DOHH2 (cell line): ENCODE results near the gene FAXC.
"Not testable (repeated sequence)": the region's sequence is repeated elsewhere in the genome, so short reads cannot be mapped to it uniquely, and the experiment has no call there.

Source experiments
- H3F3A ChIP-seq: fragments of 200-600 bp; sonication (generic), shearing (Covaris generic); 2 replicates; pipeline ENCODE4 v1.6.0; 2016; ENCODE audit warnings: antibody characterized with exemption, mild to moderate bottlenecking; ENCODE audit not compliant: control insufficient read depth, insufficient read depth
- H3K27ac ChIP-seq: fragments of 200-600 bp; sonication (generic); 2 replicates; pipeline ENCODE4 v1.5.1; 2014; ENCODE audit warnings: low read depth, mild to moderate bottlenecking, low read length, moderate library complexity
- H3K27me3 ChIP-seq: fragments of 200-600 bp; sonication (generic); 2 replicates; pipeline ENCODE4 v1.6.1; 2014; ENCODE audit warnings: mild to moderate bottlenecking, low read length, mixed read lengths; ENCODE audit not compliant: control insufficient read depth
- H3K36me3 ChIP-seq: fragments of 200-600 bp; sonication (generic); 2 replicates; pipeline ENCODE4 v1.6.1; 2014; ENCODE audit warnings: mild to moderate bottlenecking, low read length, moderate library complexity, mixed read lengths; ENCODE audit not compliant: control insufficient read depth
- H3K4me1 ChIP-seq: fragments of 200-600 bp; sonication (generic); 2 replicates; pipeline ENCODE4 v1.6.1; 2014; ENCODE audit warnings: mild to moderate bottlenecking, low read length, mixed read lengths; ENCODE audit not compliant: control insufficient read depth
- H3K4me2 ChIP-seq: fragments of 200-600 bp; sonication (generic); 2 replicates; pipeline ENCODE4 v1.6.0; 2014; ENCODE audit warnings: mild to moderate bottlenecking, low read length, moderate library complexity
- H3K4me3 ChIP-seq: fragments of 200-600 bp; sonication (generic); 2 replicates; pipeline ENCODE4 v1.5.1; 2014; ENCODE audit warnings: mild to moderate bottlenecking, low read length, mixed read lengths
- H3K79me2 ChIP-seq: fragments of 200-600 bp; sonication (generic); 2 replicates; pipeline ENCODE4 v1.6.1; 2014; ENCODE audit warnings: mild to moderate bottlenecking, low read length, mixed read lengths; ENCODE audit not compliant: control insufficient read depth
- H3K9me2 ChIP-seq: fragments of 200-600 bp; sonication (generic); replicated peaks from 2 replicates; pipeline ENCODE4 v1.6.1; 2014; ENCODE audit warnings: mild to moderate bottlenecking, low read length, mixed read lengths; ENCODE audit not compliant: control insufficient read depth
- H3K9me3 ChIP-seq: fragments of 200-600 bp; sonication (generic); 2 replicates; pipeline ENCODE4 v1.6.1; 2014; ENCODE audit warnings: antibody characterized with exemption, low read length, mixed read lengths; ENCODE audit not compliant: control insufficient read depth, insufficient read depth
- H4K20me1 ChIP-seq: fragments of 200-600 bp; sonication (generic); 2 replicates; pipeline ENCODE4 v1.6.0; 2014; ENCODE audit warnings: low read depth, mild to moderate bottlenecking, antibody characterized with exemption, low read length, moderate library complexity; ENCODE audit not compliant: control insufficient read depth, insufficient read depth
- CTCF ChIP-seq: fragments of 200-600 bp; sonication (generic); IDR thresholded peaks from one replicate; pipeline ENCODE4 v1.5.1; 2014; ENCODE audit warnings: antibody characterized with exemption, mild to moderate bottlenecking, low read depth, low read length; ENCODE audit not compliant: poor library complexity, severe bottlenecking
- EZH2phosphoT487 ChIP-seq: fragments of 200-600 bp; sonication (generic); IDR thresholded peaks from 2 replicates; pipeline ENCODE4 v1.6.1; 2017; ENCODE audit warnings: borderline replicate concordance, mild to moderate bottlenecking, antibody characterized with exemption, low read length, moderate library complexity, mixed read lengths

Gene FAXC

GRCh38 chr6:99338188-99338587, 11.3 kb downstream of the FAXC start:
- H3K4me3 ChIP-seq, result no peak overlapping the region
- no peaks in the 10 kb centered on the region for H3K9me2 ChIP-seq
- no peak overlapping the region for H3K4me2 ChIP-seq
- H3K79me2 ChIP-seq, result no peaks in the 10 kb centered on the region
- no peaks in the 10 kb centered on the region for H3K4me1 ChIP-seq
- H3K27ac ChIP-seq, result no peak overlapping the region
- H3K9me3 ChIP-seq, result no peaks in the 10 kb centered on the region
- no peaks in the 10 kb centered on the region for H4K20me1 ChIP-seq
- H3K36me3 ChIP-seq, result no peaks in the 10 kb centered on the region
- peaks cover 8% of the 10 kb centered on the region; the same call in 1 of the 2 replicates for H3K27me3 ChIP-seq
- H3F3A ChIP-seq, result no peaks in the 10 kb centered on the region
- TF ChIP-seq CTCF, result no peak
- no peak for TF ChIP-seq EZH2phosphoT487

- H3K27ac ChIP-seq, H3K27me3 ChIP-seq, H3K36me3 ChIP-seq, H3K79me2 ChIP-seq, H3K9me2 ChIP-seq, H3K4me2 ChIP-seq, H3K4me3 ChIP-seq, H3F3A ChIP-seq, H3K4me1 ChIP-seq, H3K9me3 ChIP-seq, H4K20me1 ChIP-seq: not testable (repeated sequence)
Observed at GRCh38 chr6:99335298-99335697, 14.2 kb downstream of the FAXC start.

GRCh38 chr6:99334526-99335127, 14.8 kb downstream of the FAXC start:
- TF ChIP-seq CTCF, result peak; percentile 68
- TF ChIP-seq EZH2phosphoT487, result no peak
- no peaks in the 10 kb centered on the region for H3F3A ChIP-seq
- no peaks in the 10 kb centered on the region for H4K20me1 ChIP-seq
- H3K4me3 ChIP-seq, result no peak overlapping the region
- H3K9me3 ChIP-seq, result no peaks in the 10 kb centered on the region
- H3K4me2 ChIP-seq, result no peak overlapping the region
- no peak overlapping the region for H3K27ac ChIP-seq
- H3K27me3 ChIP-seq, result peaks cover 8% of the 10 kb centered on the region; the same call in 1 of the 2 replicates
- peaks cover 4% of the 10 kb centered on the region for H3K4me1 ChIP-seq
- no peaks in the 10 kb centered on the region for H3K9me2 ChIP-seq
- no peaks in the 10 kb centered on the region for H3K79me2 ChIP-seq
- no peaks in the 10 kb centered on the region for H3K36me3 ChIP-seq

GRCh38 chr6:99333068-99333467, 16.4 kb downstream of the FAXC start:
- Histone ChIP-seq H3K4me3 (no peak overlapping the region), H3K27me3 (peaks cover 11% of the 10 kb centered on the region; the same call in 1 of the 2 replicates), H3K4me1 (peaks cover 4% of the 10 kb centered on the region), H3K27ac (no peak overlapping the region), H3K9me2 (no peaks in the 10 kb centered on the region), H3K4me2 (no peak overlapping the region), H4K20me1 (no peaks in the 10 kb centered on the region), H3K9me3 (no peaks in the 10 kb centered on the region), H3F3A (no peaks in the 10 kb centered on the region), H3K36me3 (no peaks in the 10 kb centered on the region), H3K79me2 (no peaks in the 10 kb centered on the region)
- TF ChIP-seq EZH2phosphoT487 (no peak), CTCF (no peak)
